Activated gamma-delta T cell (primary cell): ENCODE results near the gene STK36.

Experiments
- DNase-seq: peaks from one replicate; lab custom pipeline; 2025; lab: John Stamatoyannopoulos, UW

STK36 gene

DNA sequence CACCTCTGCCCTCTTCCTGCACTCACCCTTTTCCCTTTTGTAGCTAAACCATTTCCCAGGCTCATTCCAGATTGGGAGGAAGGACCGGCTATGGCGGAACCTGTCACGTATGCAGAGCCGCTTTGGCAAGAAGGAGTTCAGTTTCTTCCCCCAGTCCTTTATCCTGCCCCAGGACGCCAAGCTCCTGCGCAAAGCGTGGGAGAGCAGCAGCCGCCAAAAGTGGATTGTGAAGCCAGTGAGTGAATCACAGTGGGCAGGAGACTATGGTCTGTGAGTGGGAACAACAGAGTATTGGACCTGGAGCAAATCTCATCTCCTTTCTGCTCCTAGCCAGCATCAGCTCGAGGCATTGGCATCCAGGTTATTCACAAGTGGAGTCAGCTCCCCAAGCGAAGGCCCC lies 75.1 kb downstream of the STK36 start:
- DNase-seq: no peak

DNA sequence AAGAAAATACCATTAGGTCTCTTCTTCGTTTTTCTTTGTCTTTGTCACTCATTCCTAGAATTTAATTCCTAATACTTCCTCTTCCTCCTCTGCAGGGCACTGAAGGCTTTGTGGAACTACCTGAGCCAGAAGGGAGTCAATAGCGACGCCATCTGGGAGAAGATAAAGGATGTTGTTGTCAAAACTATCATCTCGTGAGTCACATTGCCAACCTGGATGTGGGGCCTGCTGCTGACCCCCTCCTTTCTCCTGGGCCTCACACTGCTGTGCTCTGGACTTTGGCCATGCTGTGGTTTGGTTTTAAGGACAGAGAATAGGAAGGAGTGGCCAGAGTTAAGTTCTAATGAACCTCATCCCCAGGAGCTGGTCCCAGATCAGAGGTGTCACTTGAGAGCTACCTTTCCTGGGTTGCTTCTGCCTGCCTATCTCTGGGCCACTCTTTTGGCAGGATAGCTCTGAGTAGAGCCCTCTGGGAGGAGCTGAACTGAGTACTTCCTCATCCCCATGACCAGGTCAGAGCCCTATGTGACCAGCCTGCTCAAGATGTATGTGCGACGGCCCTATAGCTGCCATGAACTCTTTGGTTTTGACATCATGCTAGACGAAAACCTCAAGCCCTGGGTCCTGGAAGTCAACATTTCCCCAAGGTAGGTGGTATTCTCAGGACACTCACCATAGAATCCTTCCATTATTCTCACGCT lies 77.0 kb downstream of the STK36 start:
- no peak for DNase-seq
